ENCODE data around the gene SLC38A8.
A peak's percentile ranks its signal among the peaks of the same experiment; 100 is the strongest.

Gene SLC38A8

DNA sequence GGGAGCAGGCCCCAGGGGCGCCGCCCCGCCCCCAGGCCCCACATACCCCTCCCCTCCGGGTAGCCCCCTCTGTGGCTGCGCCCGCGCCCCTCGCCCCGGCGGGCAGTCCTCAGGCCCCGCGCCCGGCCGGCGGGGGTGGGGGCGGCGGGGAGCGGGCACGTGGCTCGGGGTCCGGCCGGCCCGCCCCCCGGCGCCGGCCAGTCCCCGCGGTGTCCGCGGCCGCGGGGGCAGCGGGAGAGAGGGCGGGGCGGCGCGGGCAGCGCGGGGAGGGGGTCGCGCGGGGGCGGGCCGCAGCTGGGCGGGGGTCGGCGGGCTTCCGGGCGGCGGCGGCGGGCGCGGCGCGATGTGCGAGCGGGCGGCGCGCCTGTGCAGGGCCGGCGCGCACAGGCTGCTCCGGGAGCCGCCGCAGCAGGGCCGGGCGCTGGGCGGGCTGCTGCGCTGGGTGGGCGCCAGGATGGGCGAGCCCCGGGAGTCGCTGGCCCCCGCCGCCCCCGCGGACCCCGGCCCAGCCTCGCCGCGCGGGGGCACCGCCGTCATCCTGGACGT lies 74.2 kb downstream of the SLC38A8 start:
- WGBS, 2 experiments (ENCODE audit: insufficient coverage in 2 of 2): 0% methylated on average over 3 to 35 of the region's 87 CpGs
- H3K4me1 ChIP-seq (ENCODE audit: control insufficient read depth, insufficient read depth, low read length, poor library complexity, severe bottlenecking): no peaks in the 10 kb centered on the region
- H3K27ac ChIP-seq (ENCODE audit: low read depth, low read length, severe bottlenecking): no peak overlapping the region
- H3K4me3 ChIP-seq (ENCODE audit: extremely low read depth, insufficient read depth, low read length, poor library complexity, severe bottlenecking): peak overlapping the region; percentile 36
- H3K36me3 ChIP-seq (ENCODE audit: control insufficient read depth, insufficient read depth, low read length): no peaks in the 10 kb centered on the region
- H3K9me3 ChIP-seq (ENCODE audit: control insufficient read depth, low read length): no peaks in the 10 kb centered on the region

DNA sequence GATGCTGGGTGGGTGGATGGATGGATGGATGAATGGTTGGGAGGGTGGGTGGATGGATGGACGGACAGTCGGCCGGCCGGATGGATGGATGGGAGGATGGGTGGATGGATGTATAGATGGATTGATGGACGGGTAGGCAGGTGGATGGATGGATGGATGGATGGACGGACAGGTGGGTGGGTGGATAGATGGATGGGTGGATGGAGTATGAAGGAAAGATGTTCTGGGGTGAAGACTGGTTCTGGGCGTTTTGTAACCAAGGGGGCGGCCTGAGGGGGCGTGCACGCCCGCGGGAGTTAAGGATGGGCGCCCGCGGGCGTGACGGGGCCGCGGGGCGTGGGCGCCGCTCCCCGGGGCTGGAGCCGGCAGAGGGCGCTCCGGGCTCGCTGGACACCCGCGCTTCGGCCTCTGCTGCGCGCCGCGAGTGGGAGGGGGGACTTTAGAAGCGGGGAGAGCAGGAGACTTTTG lies 74.7 kb downstream of the SLC38A8 start, which contains the start of gene NECAB2:
Gene NECAB2, plus strand, starts transcription at position 407 of the 468 bp plus-strand sequence. CDS start 405 bp downstream, outside the sequence.
- Histone ChIP-seq H3K9me3 (ENCODE audit: control insufficient read depth, low read length) (no peaks in the 10 kb centered on the region), H3K4me1 (ENCODE audit: control insufficient read depth, insufficient read depth, low read length, poor library complexity, severe bottlenecking) (no peaks in the 10 kb centered on the region), H3K4me3 (ENCODE audit: extremely low read depth, insufficient read depth, low read length, poor library complexity, severe bottlenecking) (peak within 1 kb of the TSS; percentile 36), H3K36me3 (ENCODE audit: control insufficient read depth, insufficient read depth, low read length) (no peaks in the 10 kb centered on the region), H3K27ac (ENCODE audit: low read depth, low read length, severe bottlenecking) (no peak within 1 kb of the TSS)
- 28 to 32% methylated on average over 20 to 25 of the region's 35 CpGs for WGBS, 2 experiments (ENCODE audit: insufficient coverage in 2 of 2)

DNA sequence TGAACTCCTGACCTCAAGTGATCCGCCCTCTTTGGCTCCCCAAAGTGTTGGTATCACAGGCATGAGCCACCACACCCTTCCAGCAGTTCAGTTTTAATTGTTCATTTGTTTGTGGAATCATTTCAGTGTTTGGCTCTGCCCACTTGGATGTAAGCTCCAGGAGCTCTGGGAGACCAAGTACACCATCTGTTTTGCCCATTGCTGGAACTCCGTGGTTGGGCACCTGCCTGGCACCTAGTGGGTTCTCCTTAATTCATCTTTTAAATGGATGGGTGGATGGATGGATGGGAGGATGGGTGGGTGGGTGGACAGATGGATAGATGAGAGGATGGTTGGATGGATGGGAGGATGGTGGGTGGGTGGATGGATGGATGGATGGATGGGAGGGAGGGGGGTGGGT lies 75.5 kb downstream of the SLC38A8 start:
- Histone ChIP-seq H3K27ac (ENCODE audit: low read depth, low read length, severe bottlenecking) (no peak overlapping the region), H3K4me1 (ENCODE audit: control insufficient read depth, insufficient read depth, low read length, poor library complexity, severe bottlenecking) (no peaks in the 10 kb centered on the region), H3K4me3 (ENCODE audit: extremely low read depth, insufficient read depth, low read length, poor library complexity, severe bottlenecking) (no peak overlapping the region), H3K9me3 (ENCODE audit: control insufficient read depth, low read length) (no peaks in the 10 kb centered on the region), H3K36me3 (ENCODE audit: control insufficient read depth, insufficient read depth, low read length) (no peaks in the 10 kb centered on the region)
- WGBS, 2 experiments (ENCODE audit: insufficient coverage in 2 of 2): 88% methylated on average over 2 of the region's 2 CpGs; no CpG with 5 or more reads in 1 of the 2 experiments

DNA sequence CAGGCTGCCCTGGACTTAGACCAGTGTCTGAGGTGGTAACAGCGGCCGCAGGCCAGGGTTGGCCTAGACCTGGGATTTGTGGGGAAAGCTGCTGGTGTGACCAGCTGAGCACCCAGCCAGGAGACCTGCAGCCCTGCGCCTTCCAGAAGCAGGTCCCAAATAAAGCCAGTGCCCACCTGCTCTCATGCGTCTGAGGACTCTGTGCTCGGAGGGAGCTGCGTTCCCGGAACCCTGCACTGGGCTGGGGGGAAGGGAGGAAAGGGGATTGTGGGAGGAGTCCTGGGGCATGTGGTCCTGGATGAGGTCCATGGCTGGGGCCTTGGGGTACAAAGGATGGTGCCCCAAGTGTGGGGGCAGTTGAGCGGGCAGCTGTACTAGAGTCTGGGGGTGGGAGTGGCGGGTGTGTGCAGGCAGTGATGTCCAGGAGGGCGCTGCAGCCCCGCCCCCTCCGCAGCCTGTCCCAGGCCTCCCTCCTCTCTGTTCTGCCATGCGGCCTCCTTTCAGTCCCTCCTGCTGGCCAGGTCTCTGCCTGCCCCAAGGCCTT lies 76.4 kb downstream of the SLC38A8 start:
- Histone ChIP-seq H3K4me1 (ENCODE audit: control insufficient read depth, insufficient read depth, low read length, poor library complexity, severe bottlenecking) (no peaks in the 10 kb centered on the region), H3K9me3 (ENCODE audit: control insufficient read depth, low read length) (no peaks in the 10 kb centered on the region), H3K36me3 (ENCODE audit: control insufficient read depth, insufficient read depth, low read length) (no peaks in the 10 kb centered on the region), H3K4me3 (ENCODE audit: extremely low read depth, insufficient read depth, low read length, poor library complexity, severe bottlenecking) (no peak overlapping the region), H3K27ac (ENCODE audit: low read depth, low read length, severe bottlenecking) (no peak overlapping the region)
- 83 to 94% methylated on average over 10 of the region's 13 CpGs for WGBS, 2 experiments (ENCODE audit: insufficient coverage in 2 of 2)

DNA sequence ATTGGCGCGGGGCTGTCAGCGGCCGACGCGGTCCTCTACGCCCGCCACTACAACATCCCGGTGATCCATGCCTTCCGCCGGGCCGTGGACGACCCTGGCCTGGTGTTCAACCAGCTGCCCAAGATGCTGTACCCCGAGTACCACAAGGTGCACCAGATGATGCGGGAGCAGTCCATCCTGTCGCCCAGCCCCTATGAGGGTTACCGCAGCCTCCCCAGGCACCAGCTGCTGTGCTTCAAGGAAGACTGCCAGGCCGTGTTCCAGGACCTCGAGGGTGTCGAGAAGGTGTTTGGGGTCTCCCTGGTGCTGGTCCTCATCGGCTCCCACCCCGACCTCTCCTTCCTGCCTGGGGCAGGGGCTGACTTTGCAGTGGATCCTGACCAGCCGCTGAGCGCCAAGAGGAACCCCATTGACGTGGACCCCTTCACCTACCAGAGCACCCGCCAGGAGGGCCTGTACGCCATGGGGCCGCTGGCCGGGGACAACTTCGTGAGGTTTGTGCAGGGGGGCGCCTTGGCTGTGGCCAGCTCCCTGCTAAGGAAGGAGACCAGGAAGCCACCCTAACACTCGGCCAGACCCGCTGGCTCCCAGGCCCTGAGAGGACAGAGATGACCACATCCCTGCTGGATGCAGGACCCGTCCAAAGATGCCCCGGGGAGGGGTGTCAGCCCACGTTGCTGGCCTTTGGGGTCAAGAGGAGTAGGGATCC lies 77.0 kb downstream of the SLC38A8 start:
- no peak overlapping the region for H3K27ac ChIP-seq (ENCODE audit: low read depth, low read length, severe bottlenecking)
- H3K36me3 ChIP-seq (ENCODE audit: control insufficient read depth, insufficient read depth, low read length): no peaks in the 10 kb centered on the region
- WGBS, 2 experiments (ENCODE audit: insufficient coverage in 2 of 2): 94 to 96% methylated on average over 31 to 35 of the region's 36 CpGs
- no peaks in the 10 kb centered on the region for H3K4me1 ChIP-seq (ENCODE audit: control insufficient read depth, insufficient read depth, low read length, poor library complexity, severe bottlenecking)
- H3K9me3 ChIP-seq (ENCODE audit: control insufficient read depth, low read length): no peaks in the 10 kb centered on the region
- H3K4me3 ChIP-seq (ENCODE audit: extremely low read depth, insufficient read depth, low read length, poor library complexity, severe bottlenecking): no peak overlapping the region

DNA sequence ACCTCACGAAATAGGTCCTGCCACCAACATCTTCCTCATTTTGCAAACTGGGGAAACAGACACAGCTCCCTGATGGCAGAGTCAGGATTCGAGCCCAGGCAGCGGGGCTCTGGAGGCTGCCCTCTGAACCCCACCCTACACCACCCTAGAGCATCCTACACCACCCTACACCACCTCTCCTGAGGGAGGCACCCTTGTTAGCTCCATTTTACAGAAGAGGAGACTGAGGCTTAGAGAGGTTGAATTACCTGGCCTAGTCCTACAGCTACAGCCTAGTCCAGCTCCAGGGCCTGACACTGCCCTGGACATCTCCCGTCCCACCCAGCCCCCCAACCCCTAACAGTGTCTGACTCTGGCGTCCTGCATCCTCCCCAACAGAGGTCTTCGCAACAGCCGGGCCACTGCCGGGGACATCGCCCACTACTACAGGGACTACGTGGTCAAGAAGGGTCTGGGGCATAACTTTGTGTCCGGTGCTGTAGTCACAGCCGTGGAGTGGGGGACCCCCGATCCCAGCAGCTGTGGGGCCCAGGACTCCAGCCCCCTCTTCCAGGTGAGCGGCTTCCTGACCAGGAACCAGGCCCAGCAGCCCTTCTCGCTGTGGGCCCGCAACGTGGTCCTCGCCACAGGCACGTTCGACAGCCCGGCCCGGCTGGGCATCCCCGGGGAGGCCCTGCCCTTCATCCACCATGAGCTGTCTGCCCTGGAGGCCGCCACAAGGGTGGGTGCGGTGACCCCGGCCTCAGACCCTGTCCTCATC lies 77.7 kb downstream of the SLC38A8 start:
- 94 to 98% methylated on average over 22 to 24 of the region's 26 CpGs for WGBS, 2 experiments (ENCODE audit: insufficient coverage in 2 of 2)
- Histone ChIP-seq H3K4me3 (ENCODE audit: extremely low read depth, insufficient read depth, low read length, poor library complexity, severe bottlenecking) (no peak overlapping the region), H3K36me3 (ENCODE audit: control insufficient read depth, insufficient read depth, low read length) (no peaks in the 10 kb centered on the region), H3K9me3 (ENCODE audit: control insufficient read depth, low read length) (no peaks in the 10 kb centered on the region), H3K4me1 (ENCODE audit: control insufficient read depth, insufficient read depth, low read length, poor library complexity, severe bottlenecking) (no peaks in the 10 kb centered on the region), H3K27ac (ENCODE audit: low read depth, low read length, severe bottlenecking) (no peak overlapping the region)

DNA sequence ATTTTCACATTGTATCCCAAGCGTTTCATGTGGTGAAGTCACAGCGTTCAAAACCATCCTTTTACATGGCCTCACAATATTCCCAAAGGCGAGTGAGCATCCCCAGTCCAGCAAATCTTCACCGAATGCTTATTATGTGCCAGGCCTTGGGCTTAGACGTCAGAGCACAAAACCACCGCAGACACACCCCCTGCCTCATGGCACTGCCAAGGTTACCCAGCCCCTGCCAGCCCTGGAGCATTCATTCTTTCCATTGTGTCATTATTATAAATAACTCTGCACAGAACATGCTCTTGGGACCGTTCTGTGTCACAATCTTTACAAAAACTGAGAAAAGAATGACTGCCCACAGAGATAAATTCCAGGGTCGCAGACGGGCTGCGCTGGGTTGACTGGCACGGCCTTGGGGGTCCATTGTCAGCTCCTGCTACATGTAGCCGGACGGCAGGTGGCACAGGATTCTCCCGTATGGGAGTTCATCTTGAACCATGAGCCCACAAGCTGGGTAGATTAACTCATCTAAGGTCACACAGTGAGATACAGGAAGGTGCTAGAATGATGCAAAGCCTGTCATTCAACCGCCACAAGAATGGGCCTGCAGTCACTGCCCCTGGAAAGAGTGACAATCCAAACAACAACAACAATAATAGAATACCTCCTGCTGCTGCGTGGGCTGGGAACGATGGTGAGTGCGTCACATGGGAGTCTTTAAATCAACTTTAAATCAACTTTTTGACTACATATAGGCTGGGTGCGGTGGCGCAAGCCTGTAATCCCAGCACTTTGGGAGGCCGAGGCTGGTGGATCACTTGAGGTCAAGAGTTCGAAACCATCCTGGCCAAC lies 79.1 kb downstream of the SLC38A8 start:
- Histone ChIP-seq H3K4me1 (ENCODE audit: control insufficient read depth, insufficient read depth, low read length, poor library complexity, severe bottlenecking) (no peaks in the 10 kb centered on the region), H3K36me3 (ENCODE audit: control insufficient read depth, insufficient read depth, low read length) (no peaks in the 10 kb centered on the region), H3K9me3 (ENCODE audit: control insufficient read depth, low read length) (no peaks in the 10 kb centered on the region), H3K27ac (ENCODE audit: low read depth, low read length, severe bottlenecking) (no peak overlapping the region), H3K4me3 (ENCODE audit: extremely low read depth, insufficient read depth, low read length, poor library complexity, severe bottlenecking) (no peak overlapping the region)
- WGBS, 2 experiments (ENCODE audit: insufficient coverage in 2 of 2): 90 to 95% methylated on average over 20 of the region's 22 CpGs

DNA sequence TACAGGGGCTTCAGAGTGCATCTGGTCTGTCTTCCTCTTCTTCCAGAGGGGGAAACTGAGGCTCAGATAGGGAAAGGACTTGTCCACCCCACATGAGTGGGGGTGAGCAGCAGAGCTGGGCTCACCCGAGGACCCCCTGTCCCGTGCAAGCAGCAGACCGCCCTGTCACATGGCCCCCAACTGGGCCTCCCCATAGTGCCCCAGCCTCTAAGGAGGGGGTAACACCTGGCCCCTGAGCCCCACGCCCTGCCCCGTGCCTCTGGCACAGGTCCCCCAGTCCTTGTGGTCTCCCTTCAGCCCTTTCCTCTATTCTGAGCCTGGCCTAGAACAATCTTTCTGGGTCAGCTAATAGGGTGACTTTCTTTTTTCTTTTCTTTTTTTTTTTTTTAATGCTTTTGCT lies 81.0 kb downstream of the SLC38A8 start:
- Histone ChIP-seq H3K9me3 (ENCODE audit: control insufficient read depth, low read length) (no peaks in the 10 kb centered on the region), H3K4me1 (ENCODE audit: control insufficient read depth, insufficient read depth, low read length, poor library complexity, severe bottlenecking) (no peaks in the 10 kb centered on the region), H3K27ac (ENCODE audit: low read depth, low read length, severe bottlenecking) (no peak overlapping the region), H3K4me3 (ENCODE audit: extremely low read depth, insufficient read depth, low read length, poor library complexity, severe bottlenecking) (no peak overlapping the region), H3K36me3 (ENCODE audit: control insufficient read depth, insufficient read depth, low read length) (no peaks in the 10 kb centered on the region)
- 95 to 96% methylated on average over 3 to 5 of the region's 5 CpGs for WGBS, 2 experiments (ENCODE audit: insufficient coverage in 2 of 2)

DNA sequence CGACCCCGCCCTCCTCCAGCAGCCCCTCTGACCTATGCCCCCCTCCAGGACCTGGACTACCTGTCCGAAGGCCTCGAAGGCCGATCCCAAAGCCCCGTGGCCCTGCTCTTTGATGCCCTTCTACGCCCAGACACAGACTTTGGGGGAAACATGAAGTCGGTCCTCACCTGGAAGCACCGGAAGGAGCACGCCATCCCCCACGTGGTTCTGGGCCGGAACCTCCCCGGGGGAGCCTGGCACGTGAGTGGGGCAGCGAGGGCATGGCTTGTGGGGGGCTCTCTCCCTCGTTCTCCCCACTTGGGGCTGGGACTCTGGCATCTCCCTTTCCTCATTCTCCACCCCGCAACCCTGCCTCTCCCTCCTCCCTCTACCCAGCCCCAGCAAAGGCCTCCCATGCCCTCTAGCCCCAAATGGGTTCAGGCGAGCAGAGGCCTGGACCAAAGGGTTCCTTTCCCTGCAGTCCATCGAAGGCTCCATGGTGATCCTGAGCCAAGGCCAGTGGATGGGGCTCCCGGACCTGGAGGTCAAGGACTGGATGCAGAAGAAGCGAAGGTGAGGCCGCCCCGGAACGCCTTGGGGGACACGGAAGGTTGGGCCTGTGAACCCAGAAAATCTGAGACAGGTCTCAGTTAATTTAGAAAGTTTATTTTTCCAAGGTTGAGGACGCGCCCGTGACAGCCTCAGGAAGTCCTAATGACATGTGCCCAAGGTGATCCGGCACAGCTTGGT lies 81.9 kb downstream of the SLC38A8 start:
- Histone ChIP-seq H3K4me3 (ENCODE audit: extremely low read depth, insufficient read depth, low read length, poor library complexity, severe bottlenecking) (no peak overlapping the region), H3K9me3 (ENCODE audit: control insufficient read depth, low read length) (no peaks in the 10 kb centered on the region), H3K27ac (ENCODE audit: low read depth, low read length, severe bottlenecking) (no peak overlapping the region), H3K4me1 (ENCODE audit: control insufficient read depth, insufficient read depth, low read length, poor library complexity, severe bottlenecking) (no peaks in the 10 kb centered on the region), H3K36me3 (ENCODE audit: control insufficient read depth, insufficient read depth, low read length) (no peaks in the 10 kb centered on the region)
- WGBS, 2 experiments (ENCODE audit: insufficient coverage in 2 of 2): 89 to 94% methylated on average over 21 to 26 of the region's 29 CpGs
